ENCODE measurements around the gene APP.

GRCh38 chr21:26127073-26127814 is 43.3 kb downstream of the APP start:
- TF ChIP-seq POLR2A (IDR thresholded peaks at IDR 0.05), result no peak
- no peak for TF ChIP-seq CTCF (IDR thresholded peaks at IDR 0.05)
